Stimulated activated CD4-positive, alpha-beta T cell treated with anti-CD3 and anti-CD28 coated beads, TNF-alpha, amount 100 ng/mL, for 48 hours (primary cell): ENCODE measurements around the gene ERVW-1.

Experiments
- DNase-seq, 3 donors: peaks; one replicate each; pipeline ENCODE4 v3.0.0-alpha.2; 2020; ENCODE audit warnings: low read depth in 3 of 3

Gene ERVW-1

DNA sequence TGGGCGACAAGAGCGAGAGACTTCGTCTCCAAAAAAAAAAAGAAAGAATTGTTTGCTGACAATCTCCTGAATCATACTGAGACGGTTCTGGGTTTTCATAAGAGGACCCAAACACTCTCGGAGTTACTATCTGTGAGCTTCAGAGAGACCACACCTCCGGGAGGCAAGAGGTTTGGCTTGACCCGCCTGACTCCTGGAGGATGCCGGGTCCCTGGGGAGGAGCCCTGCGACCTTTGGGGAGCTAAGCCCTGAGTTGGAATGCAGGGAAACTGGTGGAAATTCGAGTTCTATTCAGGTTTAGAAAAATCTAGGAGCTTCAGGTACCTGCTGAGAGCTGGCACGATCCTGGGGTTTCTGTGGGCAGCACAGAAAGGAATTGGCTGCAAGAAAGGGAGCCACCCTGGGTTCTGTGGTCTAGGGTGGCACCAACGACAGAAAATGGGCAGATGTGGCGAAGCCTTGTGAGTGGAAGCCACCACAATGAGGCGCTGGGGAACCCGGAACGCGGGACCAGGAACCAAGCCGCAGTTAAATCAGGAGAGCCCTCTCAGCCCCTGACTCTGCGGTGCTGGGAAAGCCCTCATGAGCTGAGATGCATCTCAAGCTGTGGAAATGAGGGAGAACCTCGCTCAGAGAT, 52.3 kb downstream of the ERVW-1 start:
- DNase-seq, result no peak

DNA sequence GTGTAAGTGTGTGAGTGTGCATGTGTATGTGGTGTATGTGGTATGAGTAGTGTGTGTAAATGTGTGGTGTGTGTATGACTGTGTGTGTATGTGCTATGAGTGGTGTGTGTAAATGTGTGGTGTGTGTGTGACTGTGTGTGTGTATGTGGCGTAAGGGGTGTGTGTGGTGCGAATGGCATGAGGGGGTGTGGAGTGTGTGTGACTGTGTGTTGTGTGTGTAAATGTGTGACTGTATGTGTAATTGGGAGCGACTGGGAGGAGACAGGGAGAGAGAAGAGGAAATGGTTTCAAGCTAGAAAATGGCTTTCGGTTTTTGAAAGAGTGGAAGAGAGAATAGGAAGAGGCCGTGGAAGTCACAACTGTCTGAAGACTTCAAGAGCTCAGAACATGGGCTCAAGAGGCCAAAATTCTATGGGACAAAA, 54.0 kb downstream of the ERVW-1 start:
- DNase-seq, result no peak

- DNase-seq, result no peak
These were observed 54.8 kb downstream of the ERVW-1 start for GRCh38 chr7:92422926-92423325.

- no peak for DNase-seq
These were observed 55.9 kb downstream of the ERVW-1 start for GRCh38 chr7:92421676-92422435.
